Mesothelial cell of epicardium (in vitro differentiated cells): ENCODE results near the gene SCGB1C2. TPM values are rescaled to one million over a fixed set of nuclear protein-coding genes. Genes with fewer than 3 reads are reported as not detected.

Source experiments
- DNase-seq, 2 experiments: peaks; one replicate each; pipeline ENCODE4 v3.0.0; 2021; ENCODE audit warnings: low spot score in 2 of 2; ENCODE audit not compliant: unreplicated experiment in 2 of 2
- H3K27ac Mint-ChIP-seq: 2 replicates; pipeline ENCODE4 v1.8.0; 2021; ENCODE audit warnings: mixed read lengths
- H3K27me3 Mint-ChIP-seq: 2 replicates; pipeline ENCODE4 v1.8.0; 2021; ENCODE audit warnings: low read depth, mixed read lengths
- H3K36me3 Mint-ChIP-seq: 2 replicates; pipeline ENCODE4 v1.8.0; 2021; ENCODE audit warnings: mixed read lengths
- H3K4me1 Mint-ChIP-seq: 2 replicates; pipeline ENCODE4 v1.8.0; 2021; ENCODE audit warnings: mixed read lengths
- H3K4me3 Mint-ChIP-seq: 2 replicates; pipeline ENCODE4 v1.8.0; 2021; ENCODE audit warnings: mild to moderate bottlenecking, moderate library complexity, mixed read lengths
- H3K9me3 Mint-ChIP-seq: 2 replicates; pipeline ENCODE4 v1.8.0; 2021; ENCODE audit warnings: mixed read lengths
- total RNA-seq: library from RNA; stranded (reverse); gene quantifications from 3 replicates; pipeline ENCODE4 v1.2.1, GENCODE V29; 2021
- TF ChIP-seq, protein P1 (sequence below): fragments of 200-600 bp; sonication (generic); IDR thresholded peaks from one replicate; pipeline ENCODE4 v1.5.0; 2021; ENCODE audit warnings: antibody characterized with exemption; ENCODE audit not compliant: unreplicated experiment

The SCGB1C2 gene
- total RNA-seq, 1 donor from 2014 or later = not detected

DNA sequence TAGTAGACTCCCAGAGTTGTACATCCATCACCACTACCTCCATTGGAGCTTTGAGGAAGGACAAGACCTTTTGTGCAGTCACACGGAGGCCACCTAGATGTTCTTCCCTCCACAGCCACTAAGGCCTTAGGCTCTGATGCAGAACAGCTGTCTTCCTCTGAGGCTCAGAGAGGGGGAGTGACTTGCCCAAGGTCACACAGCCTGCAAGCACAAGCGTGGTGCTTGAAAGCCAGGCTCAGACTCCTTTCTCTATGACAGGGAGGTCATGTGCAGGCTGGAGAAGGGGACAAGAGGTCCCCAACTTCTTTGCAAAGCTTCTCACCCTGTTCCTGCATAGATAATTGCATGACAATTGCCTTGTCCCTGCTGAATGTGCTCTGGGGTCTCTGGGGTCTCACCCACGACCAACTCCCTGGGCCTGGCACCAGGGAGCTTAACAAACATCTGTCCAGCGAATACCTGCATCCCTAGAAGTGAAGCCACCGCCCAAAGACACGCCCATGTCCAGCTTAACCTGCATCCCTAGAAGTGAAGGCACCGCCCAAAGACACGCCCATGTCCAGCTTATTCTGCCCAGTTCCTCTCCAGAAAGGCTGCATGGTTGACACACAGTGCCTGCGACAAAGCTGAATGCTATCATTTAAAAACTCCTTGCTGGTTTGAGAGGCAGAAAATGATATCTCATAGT is 12.7 kb downstream of the SCGB1C2 start:
- peak in 1 of 2 experiments; percentile 22 for DNase-seq
- no peaks in the 10 kb centered on the region for H3K4me1 Mint-ChIP-seq
- TF ChIP-seq, protein P1, sequence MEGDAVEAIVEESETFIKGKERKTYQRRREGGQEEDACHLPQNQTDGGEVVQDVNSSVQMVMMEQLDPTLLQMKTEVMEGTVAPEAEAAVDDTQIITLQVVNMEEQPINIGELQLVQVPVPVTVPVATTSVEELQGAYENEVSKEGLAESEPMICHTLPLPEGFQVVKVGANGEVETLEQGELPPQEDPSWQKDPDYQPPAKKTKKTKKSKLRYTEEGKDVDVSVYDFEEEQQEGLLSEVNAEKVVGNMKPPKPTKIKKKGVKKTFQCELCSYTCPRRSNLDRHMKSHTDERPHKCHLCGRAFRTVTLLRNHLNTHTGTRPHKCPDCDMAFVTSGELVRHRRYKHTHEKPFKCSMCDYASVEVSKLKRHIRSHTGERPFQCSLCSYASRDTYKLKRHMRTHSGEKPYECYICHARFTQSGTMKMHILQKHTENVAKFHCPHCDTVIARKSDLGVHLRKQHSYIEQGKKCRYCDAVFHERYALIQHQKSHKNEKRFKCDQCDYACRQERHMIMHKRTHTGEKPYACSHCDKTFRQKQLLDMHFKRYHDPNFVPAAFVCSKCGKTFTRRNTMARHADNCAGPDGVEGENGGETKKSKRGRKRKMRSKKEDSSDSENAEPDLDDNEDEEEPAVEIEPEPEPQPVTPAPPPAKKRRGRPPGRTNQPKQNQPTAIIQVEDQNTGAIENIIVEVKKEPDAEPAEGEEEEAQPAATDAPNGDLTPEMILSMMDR = no peak
- H3K36me3 Mint-ChIP-seq = peaks cover 35% of the 10 kb centered on the region
- H3K9me3 Mint-ChIP-seq = no peaks in the 10 kb centered on the region
- no peaks in the 10 kb centered on the region for H3K27me3 Mint-ChIP-seq
- H3K4me3 Mint-ChIP-seq = no peak overlapping the region
- no peak overlapping the region for H3K27ac Mint-ChIP-seq

DNA sequence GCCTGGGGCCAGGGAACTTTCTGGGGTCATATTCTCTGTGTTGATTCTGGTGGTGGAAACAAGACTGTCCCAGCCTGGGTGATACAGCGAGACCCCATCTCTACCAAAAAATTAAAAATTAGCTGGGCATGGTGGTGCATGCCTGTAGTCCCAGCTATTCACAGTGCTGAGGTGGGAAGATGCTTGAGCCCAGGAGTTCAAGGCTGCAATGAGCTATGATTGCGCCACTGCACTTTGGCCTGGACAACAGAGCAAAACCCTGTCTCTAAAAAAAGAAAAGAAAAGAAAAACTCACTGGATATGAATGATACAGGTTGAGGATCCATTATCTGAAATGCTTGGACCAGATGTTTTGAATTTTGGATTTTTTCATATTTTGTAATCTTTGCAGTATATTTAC is 13.6 kb downstream of the SCGB1C2 start:
- Mint-ChIP-seq H3K27me3 (peaks cover 2% of the 10 kb centered on the region), H3K4me3 (no peak overlapping the region), H3K4me1 (no peaks in the 10 kb centered on the region), H3K27ac (no peak overlapping the region), H3K9me3 (no peaks in the 10 kb centered on the region), H3K36me3 (peaks cover 40% of the 10 kb centered on the region)
- TF ChIP-seq, protein P1 = no peak
- peak in 1 of 2 experiments; percentile 29 for DNase-seq

- no peak overlapping the region for H3K4me3 Mint-ChIP-seq
- H3K27ac Mint-ChIP-seq = no peak overlapping the region
- TF ChIP-seq, protein P1 = no peak
- H3K27me3 Mint-ChIP-seq = peaks cover 2% of the 10 kb centered on the region
- H3K9me3 Mint-ChIP-seq = no peaks in the 10 kb centered on the region
- no peaks in the 10 kb centered on the region for H3K4me1 Mint-ChIP-seq
- DNase-seq = no peak
- peaks cover 45% of the 10 kb centered on the region for H3K36me3 Mint-ChIP-seq
These were observed 14.8 kb downstream of the SCGB1C2 start for GRCh38 chr17:151886-152859.

- Mint-ChIP-seq H3K36me3 (peaks cover 45% of the 10 kb centered on the region), H3K27ac (no peak overlapping the region), H3K4me3 (no peak overlapping the region), H3K9me3 (no peaks in the 10 kb centered on the region), H3K4me1 (no peaks in the 10 kb centered on the region), H3K27me3 (peaks cover 2% of the 10 kb centered on the region)
- DNase-seq = no peak
- TF ChIP-seq, protein P1 = no peak
These were observed 15.6 kb downstream of the SCGB1C2 start for GRCh38 chr17:152860-153420.

- no peak for DNase-seq
- TF ChIP-seq, protein P1 = no peak
- H3K9me3 Mint-ChIP-seq = no peaks in the 10 kb centered on the region
- peaks cover 47% of the 10 kb centered on the region for H3K36me3 Mint-ChIP-seq
- H3K27ac Mint-ChIP-seq = no peak overlapping the region
- no peak overlapping the region for H3K4me3 Mint-ChIP-seq
- peaks cover 2% of the 10 kb centered on the region for H3K27me3 Mint-ChIP-seq
- no peaks in the 10 kb centered on the region for H3K4me1 Mint-ChIP-seq
These were observed 16.5 kb downstream of the SCGB1C2 start for GRCh38 chr17:153851-154250.
